DMS53 treated with DMSO at 0.1 percent for 48 hours (cell line): Measurements from ENCODE around the gene MXI1.
"Not testable (repeated sequence)": the region's sequence is repeated elsewhere in the genome, so short reads cannot be mapped to it uniquely, and the experiment has no call there.

ENCODE experiments used
- DNase-seq: peaks from one replicate; lab custom pipeline; 2025; ENCODE audit not compliant: unreplicated experiment; lab: John Stamatoyannopoulos, UW

Gene MXI1

DNA sequence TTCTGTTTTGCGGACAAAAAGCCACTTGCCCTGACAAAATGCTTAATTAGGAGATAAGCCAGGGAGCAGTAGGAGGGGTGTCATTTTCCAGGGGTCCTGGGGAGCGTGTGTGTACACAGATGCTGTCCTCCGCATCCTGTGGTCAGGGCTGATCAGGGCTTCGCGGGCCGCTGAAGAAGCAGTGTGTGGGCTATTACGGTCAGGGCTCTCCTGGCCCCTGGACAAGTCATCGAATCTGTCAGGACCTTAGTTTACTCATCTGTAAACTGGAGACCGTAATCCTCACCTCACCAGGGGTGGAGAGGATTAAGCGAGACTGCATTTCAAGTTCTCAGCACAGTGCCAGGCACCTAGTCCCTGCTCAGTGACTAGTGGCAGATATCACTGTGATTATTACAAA is 26.0 kb upstream of the MXI1 start:
- DNase-seq, result no peak

DNA sequence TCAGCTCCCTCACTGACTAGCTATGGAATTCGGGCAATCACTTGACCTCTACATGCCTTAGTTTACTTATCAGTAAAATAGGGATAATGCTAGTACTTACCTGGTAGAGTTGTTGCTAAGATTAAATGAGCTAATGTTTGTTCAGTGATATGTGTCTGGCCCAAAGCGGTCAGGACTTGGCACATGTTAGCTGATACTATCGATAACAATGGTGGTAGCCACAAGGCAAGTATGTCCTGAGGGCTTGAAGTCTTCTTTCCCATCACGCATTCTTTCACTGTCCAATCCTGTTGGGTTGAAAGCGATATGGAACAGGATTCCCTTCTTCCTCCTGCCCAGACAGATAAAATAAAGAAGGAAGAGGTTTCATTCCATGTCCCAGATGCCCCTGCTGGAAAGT is 25.5 kb upstream of the MXI1 start:
- DNase-seq, result no peak

DNA sequence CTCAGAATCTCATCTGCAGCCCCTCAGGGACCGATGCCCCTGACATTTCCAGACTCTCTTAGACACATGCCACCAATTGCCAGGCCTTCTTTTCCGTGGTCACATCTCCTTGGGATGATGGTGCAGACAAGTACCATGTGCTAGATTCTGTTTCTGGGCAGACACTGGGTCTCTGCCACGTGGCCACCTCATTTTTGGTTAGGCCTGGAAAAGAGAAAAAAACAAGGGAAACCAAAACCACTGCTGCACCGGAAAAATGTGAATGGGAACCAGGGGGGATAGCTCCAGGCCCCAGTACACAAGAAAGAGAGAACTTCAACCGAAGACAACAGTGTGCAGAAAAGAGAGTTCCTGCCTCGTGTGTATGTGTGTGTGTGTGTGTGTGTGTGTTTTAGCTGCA is 23.0 kb upstream of the MXI1 start:
- DNase-seq, result no peak

DNA sequence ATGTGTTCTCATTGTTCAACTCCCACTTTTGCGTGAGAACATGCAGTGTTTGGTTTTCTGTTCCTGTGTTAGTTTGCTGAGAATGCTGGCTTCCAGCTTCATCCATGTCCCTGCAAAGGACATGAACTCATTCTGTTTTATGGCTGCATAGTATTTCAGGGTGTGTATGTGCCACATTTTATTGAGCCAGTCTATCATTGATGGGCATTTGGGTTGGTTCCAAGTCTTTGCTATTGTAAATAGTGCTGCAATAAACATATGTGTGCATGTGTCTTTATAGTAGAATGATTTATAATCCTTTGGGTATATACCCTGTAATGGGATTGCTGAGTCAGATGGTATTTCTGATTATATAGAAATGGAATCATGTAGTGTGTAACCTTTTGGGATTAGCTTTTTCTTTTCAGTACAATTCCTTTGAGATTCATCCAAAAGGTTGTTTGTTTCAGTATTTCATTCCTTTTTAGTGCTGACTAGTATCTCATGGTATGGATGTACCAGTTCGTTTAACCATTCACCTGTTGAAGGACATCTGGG is 21.7 kb upstream of the MXI1 start:
- DNase-seq, result not testable (repeated sequence)

DNA sequence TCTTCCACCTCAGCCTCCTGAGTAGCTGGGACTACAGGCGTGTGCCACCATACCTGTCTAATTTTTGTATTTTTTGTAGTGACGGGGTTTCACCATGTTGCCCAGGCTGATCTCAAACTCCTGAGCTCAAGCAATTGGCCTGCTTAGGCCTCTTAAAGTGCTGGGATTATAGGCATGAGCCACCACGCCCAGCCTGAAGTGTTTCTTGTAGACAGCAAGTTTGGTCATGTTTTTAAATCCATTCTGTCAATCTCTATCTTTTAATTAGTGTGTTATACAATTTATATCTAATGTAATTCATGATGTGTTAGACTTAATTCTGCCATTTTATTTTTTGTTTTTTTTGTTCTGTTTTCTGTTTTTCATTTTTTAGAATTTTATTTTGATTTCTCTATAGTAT is 17.2 kb upstream of the MXI1 start:
- DNase-seq, result no peak

DNA sequence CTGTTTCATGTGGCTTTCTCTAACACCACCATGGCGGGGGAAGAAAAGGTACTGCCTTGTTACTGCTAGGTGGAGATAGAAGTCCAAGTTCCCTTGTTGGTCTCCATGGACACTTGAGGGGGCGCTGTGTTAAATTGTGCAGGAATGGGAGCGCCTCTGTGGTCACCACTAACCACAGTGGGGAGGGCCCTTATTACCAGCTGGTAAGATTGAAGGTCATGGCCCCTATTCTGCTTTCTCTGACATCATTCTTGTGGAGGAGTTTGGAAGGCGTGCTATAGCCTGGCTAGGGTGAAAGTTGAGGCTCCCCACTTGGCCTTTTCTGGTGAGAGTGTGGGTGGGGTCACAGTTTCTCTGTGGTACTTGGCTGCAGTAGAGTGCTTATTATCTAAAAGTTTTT is 14.9 kb upstream of the MXI1 start:
- no peak for DNase-seq

DNA sequence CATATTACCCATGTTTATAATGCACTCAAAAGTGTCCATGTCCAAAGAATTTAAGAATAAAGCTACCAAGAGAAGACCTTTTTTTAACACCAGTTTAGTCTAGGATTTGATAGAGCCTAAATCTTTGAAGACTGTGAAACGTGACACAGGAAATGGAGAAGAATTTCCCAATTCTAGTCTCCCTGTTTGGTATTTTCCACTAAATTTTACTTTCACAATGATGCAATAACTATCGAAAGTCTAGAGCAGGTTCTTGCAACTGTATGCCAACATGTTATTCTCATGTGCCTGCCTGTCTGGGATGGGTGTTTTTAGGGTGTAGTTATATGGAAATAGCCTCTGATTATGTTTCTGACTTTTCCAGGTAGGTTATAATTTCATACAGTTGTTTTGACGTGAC is 6.9 kb upstream of the MXI1 start:
- DNase-seq, result no peak

DNA sequence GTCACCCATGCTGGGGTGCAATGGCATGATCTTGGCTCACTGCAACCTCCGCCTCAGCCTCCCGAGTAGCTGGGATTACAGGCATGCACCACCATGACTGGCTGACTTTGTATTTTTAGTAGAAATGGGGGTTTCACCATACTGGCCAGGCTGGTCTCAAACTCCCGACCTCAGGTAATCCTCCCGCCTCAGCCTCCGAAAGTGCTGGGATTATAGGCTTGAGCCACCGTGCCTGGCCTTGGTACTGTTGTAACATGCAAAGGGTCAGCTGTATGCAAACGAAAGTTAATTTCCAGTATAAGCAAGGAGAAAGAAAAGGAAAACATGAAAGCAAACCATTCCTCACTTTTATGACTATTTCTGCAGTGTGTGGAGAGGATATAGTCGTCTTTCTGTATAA is 6.4 kb upstream of the MXI1 start:
- DNase-seq, result not testable (repeated sequence)

DNA sequence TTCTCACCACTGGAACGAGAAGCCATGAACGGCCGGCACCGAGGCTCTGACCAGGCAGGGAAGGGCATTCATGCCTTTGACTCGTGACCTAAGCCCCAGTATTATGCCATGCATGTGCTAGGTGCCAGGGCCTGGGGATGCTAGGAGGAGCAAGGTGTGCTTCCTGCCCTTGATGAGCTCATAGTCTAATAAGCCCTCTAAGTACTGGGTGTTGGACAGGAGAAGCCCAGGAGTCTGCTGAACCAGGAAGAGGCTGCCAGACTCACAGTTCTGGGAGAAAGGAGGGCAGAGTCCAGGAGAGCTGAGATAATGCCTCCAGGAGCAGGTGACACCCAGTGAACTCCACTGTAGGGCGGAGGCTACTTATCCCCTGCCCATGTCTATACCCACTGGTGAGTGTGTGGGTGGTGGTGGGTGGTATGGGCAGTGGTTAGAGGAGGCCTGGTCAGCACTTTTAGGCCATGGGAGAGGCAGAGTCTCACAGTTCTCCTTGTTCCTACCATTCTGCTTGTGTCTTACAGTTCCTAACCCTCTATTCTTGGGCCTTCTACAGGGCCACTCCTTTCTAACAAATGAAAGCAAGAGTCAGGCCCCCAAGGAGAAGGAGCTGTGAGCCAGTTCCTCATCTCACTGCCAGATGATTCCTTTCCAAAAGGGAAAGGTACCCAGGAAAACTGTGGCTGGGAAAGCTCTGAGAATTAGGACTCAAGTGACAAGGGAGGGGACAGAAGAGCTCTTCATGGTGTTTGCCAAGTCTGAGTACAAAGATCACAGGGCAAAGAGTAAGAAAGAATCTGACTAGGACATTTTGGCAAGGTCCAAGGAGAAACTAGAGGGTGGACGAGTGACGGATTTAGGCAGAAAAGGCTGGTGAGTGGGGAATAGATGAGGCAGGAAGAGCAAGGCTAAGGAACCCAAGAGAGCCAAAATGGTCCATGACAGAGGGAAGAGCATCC is 3.6 kb upstream of the MXI1 start:
- peak; percentile 38 for DNase-seq

DNA sequence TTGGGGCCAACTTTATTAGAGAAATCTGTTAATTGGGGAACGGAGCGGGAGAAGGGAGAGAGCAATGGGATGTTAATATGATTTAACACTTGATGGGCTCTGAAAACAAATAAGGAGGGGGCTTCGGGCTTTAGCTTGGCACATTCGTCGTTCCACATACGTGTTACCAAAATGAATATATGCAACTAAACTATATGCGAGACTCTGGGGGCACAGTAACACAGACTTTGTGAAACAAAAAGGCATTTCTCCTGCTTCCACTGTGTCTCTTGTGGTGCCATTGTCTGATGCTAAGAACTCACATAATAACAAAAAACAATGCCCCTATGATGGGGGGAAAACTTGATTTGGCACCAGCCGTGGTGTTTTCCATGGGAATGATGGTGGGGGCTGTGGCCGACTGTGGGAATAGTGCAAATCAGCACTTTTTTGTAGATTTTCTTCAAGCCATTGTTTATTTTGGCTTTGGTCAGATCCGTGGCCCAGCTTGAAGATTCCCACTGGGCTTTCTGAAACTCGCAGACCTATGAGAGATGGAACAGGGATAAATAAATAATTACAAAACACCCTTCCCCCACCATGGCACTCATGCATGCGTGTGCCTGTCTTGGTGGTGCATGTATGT is 2.2 kb upstream of the MXI1 start:
- DNase-seq, result no peak

DNA sequence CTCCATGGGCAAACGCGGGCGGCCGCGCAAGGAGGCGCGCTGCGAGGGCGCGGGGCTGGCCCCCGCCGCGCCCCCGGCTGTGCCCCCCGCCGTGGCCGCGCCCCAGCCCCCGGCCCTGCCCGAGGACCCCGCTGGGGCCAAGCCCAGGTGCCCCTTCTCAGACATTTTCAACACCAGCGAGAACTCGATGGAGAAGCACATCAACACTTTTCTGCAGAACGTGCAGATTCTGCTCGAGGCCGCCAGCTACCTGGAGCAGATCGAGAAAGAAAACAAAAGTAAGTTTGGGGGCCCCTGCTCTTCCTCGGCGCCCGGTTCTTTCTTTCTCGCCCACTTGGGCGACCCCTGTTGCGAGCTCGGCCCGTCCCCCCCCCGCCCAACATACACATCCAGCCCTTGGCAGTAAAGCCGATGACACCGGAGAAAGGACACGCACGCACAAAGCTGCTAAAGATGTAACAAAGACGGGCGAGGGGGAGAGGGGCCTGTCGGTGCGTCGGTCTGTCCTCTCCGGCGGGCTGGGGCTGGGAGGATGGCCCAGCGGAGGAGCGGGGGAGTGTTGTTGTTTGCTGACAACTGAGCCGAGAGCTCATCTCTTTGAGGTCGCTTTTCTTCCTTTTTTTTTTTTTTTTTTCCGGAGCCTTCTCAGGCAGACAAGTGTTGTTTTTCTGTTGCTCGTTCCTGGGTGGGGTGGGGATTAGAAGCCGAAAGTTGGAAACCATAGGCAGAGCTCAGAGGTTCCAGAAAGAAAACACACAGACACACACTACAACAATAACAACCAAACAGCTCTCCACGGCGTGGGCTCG is 604 bp downstream of the MXI1 start:
- peak; percentile 63 for DNase-seq

DNA sequence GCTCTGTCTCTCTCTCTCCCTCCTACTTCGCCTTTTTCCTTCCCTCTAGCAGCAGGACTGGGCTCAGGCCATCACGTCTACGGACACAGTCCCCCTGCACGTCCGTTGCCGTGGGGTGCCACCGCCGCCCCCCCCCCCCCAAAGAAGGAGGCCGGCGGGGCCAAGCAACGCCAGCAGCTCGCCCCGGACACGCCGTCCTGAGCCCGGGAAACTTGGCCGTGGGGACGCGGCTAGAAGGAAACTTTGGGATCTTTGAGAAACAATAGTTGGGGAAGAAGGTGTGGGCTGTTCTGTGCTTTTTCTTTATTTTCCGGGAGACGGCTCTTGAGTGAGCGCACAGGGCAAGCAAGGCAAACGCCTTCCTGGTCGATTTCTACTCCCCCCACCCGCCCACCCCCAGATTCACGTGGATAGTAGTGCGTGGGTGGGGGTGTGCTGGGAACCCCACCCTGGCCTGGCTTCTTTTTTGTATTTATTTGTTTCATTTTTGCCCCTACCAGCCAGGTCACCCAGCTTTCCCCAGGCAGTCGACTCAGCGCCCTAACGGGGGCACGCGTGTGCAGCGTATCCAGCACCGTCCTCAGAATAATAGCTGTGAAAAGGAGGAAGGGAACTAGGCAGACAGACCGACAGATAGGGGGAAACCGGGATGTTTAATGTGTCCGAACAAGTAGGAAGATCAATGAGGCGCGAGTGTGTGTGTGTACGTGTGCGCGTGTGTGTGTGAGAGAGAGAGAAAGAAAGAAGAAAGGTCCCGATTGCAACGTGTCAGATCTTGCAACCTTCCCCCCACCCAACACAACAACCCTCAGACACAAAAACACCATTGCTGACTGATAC is 1.4 kb downstream of the MXI1 start:
- DNase-seq, result peak; percentile 52

DNA sequence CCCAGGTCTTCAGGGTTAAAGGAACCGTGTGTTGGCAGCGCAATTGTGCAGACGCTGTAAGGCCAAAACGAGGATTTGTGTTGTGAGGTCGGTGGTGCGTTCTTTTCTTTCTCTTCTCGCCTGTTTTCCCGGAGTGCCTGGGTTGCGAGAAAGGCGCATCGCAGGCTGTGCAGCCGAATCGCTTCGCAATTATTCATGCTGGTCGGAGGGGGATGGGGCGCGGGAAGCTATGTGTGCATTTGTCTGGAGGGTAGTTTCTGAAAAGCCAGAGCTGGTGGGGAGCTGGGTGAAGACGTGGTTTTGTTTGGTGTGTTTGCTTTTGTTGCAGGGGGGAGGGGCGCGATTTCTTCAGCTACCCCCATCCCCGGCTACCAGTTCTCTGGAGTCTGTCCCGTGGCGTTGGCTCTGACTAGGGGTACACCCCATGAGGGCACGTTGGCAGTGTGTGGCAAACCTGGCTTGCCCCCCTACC is 2.1 kb downstream of the MXI1 start:
- DNase-seq, result peak; percentile 58

DNA sequence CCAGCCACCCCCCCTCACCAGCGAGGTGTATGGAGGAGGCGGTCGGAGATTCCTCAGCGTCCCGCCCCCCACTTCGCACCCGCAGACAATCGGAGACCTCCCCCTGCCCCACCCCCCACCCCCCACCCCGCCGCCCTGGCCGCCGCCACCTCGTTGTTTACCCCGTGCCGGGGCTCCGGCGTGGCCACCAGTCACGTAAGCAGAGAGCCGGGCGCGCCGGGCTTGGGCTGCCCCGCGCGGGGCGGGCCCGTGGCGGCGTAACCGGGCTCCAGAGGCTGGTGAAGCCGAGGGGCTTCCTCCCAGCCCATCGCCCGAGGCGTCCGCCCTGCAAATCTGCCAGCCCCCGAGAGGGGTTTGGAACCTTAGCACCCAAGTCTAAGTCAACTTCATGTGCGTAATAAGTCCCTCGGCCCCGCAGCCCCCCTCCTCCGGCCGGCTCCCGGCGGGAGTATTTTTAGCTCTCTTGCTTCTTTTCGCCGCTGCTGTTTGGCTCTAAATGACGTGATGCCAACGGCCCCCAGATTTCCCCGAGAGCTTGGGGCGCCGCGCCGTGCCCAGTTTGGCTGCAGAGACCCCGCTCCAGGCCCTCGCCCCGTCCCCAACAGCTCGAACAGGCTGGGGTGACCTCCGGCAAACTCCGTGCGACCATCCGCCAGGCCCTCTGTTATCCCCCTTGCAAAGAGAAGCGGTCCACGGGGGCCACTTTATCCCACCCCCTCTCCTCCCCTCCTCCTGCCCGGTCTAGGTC is 2.7 kb downstream of the MXI1 start:
- peak; percentile 34 for DNase-seq

DNA sequence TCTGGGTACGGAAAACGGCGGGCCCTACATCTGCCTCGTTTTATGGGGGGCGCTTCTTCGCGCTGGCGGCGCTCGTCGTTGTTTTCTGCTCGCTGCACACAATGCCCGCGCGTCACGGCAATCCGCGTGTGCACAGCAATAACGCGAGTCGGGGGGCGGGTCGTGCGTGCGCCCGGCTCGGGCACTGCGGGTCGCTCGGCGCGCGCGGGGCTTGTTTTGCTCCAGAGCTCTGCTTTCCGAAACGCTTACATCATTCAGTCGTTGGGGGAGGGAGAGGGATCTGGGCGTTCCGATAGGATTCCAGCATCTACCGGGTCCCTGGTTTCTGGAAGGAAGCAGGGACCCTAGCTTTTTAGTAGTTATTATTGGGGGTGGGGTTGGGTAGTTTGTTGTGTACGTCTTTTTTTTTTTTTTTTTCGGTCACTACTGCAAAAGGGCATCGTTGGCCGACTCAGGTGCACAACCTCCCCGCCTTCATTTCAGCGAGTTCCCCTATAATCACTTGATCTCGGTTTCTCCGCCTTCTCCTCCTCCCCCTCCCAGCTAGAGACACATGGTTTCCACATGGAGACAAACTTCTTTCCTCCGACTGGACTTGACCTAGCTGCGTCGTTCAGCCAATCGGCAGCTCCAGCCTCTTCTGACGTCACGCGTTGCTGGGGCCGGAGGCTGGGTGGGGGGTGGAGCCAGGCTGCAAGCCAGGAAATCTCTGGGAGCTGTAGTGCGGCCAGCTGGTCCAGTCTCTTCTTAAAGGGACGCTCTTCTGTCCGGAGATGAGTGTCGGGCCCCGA is 3.5 kb downstream of the MXI1 start:
- DNase-seq, result peak; percentile 96

DNA sequence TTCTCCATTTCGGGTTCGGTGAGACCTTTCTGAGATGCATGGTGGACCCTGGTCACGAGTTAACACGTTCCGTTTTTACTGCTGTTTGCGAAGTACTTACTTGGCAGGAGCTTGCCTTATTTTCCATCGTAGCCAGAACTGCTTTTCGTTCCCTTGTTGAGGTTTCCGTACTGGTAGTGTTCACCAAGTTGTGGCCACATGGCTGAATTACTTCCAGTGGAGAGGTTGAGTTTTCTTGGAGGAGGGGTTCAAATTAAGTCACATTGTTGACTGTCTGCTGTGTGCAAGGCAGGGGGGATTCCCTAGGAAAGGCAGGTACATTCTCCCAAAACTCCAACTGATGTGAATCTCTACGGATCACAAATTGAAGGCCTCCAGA is 4.0 kb downstream of the MXI1 start:
- no peak for DNase-seq

DNA sequence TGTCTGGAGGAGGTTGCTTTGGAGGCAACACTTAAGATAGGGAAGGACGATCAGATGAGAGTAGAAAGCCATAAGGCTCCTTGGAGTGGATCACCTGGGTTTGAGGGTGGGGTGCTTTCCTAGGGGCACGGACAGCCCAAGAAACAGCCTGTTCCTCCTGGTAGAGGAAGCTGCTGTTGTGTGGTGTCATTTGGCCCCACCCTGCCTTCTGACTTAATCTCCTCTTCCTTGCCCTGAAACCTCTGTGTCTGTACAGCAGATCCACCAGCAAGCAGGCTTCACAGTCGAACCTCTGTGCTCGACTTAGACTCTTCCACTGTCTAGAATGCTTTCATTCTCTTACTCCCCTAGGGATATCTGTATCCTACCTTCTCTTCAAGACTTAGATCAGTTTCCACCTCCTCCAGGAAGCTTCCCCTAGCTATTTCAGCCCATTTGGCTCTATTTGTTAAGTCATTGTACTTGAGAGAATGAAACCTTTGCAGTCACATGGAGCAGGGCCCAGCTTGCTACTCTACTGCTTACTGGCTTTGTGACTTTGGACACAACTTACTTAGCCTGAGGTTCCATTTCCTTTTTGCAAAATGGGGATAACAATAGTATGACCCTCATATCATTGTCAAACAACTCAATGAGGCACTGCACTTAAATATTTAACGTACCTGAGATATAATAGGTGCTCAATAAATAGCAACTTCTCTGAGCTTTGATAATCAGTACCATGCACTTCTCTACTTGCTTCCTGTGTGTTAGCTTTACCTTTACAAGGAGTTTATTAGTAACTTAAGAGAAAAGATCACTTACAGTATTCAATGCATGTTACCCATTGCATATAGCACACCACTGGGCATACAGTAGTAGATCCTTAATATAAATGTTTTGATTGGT is 5.0 kb downstream of the MXI1 start:
- DNase-seq, result no peak

DNA sequence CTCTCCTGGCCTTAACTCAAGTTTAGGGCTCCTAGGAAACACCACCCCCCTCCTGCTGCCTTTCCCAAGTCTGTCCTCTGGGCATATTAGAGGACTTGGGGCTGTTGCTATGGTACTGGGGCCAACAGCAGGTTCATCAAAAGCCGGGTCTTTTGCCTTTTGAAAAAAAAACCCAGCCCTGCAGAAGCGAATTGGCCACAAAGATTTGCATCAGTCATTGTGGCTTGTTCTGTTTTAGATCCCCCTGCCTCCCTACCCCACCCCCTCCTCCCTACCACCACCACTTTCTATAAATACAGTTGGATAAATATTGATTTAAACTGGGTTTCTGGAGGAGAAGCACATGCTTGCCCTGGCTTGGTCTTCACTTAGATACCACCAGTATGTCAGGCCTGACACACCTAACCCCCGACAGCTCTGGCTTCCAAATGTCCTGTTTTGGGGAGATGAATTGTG is 7.0 kb downstream of the MXI1 start:
- no peak for DNase-seq
